ENCODE measurements around the gene ASPSCR1.

DNA sequence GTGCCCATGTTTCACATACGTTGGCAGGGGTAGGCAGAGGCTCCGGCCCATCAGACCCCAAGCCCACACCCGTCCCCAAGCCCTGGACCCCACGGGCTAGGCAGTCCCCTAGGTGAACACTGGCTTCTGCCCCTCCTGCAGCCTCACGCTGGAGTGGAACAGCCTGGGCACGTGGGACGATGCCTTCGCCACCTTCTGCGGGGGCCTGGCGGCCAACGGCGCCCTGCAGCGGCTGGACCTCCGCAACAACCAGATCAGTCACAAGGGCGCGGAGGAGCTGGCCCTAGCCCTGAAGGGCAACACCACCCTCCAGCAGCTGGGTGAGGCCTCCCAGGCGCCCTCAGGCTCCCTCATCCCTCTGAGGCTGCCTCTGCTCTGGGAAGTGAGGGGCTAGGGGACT is 47.4 kb downstream of the ASPSCR1 start:
- TF ChIP-seq CTCF (IDR thresholded peaks at IDR 0.05), result no peak
- TF ChIP-seq POLR2A (IDR thresholded peaks at IDR 0.05), result no peak

Data from body of pancreas (tissue), 4 donors.